NAMALWA (cell line): ENCODE results near the gene EXT2.

ENCODE experiments used
- DNase-seq: peaks from one replicate; pipeline ENCODE4 v3.0.0-alpha.2; 2015; ENCODE audit warnings: low spot score

The EXT2 gene

DNA sequence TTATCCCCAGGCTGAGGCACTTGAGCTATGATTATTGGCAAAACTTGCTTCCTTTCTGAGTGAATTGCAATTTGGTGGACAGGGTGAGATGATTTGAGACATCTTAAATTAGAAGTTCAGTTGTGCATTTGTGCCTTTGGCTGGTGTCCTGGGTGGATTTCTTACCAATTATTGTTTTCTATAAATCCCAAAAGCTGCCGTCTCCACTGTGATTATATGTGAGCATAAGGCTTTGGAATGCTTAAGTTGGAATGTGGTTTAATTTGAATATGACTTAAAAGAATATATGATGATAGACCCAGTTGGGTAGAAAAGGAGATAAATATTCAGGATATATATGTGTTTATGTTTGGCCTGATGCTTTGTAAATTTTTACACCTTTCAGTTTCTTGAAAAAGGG is 70.0 kb downstream of the EXT2 start:
- no peak for DNase-seq

- DNase-seq = no peak
Observed at GRCh38 chr11:44167046-44167445, 71.6 kb downstream of the EXT2 start.

DNA sequence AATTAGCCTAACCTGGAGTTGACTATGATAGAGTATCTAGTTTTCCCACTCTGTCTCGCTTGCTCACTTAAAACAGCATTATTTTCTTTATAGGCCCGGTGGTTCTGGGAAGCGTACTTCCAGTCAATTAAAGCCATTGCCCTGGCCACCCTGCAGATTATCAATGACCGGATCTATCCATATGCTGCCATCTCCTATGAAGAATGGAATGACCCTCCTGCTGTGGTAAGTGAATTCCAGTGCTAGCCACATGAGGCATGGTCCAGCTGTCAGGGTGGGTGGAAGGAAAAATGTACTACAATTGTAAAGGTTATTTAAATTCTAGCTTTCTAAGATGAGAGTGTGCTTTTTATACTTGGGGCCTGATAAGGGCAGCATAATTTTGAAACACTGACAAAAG is 76.0 kb downstream of the EXT2 start:
- DNase-seq = no peak

DNA sequence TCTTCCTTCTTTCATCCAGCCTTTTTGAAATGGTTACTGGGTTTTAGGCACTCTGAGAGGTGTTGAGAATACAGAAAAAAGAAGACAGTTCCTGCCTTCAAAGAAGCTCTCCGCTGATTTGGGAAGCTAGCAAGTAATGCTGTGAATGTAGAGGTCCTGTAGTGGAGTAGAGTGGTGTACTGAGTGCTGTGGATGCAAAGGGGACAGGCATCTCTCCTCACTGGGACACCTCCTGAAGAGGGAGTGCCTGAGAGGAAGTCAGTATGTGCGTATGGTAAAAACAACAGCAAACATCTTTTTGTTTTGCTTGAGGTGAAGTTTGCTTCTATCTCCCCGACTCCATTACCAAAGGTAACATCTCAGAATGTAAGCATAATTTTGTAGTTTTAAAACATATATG is 77.5 kb downstream of the EXT2 start:
- no peak for DNase-seq

GRCh38 chr11:44174842-44175241 is 79.4 kb downstream of the EXT2 start:
- no peak for DNase-seq

GRCh38 chr11:44176546-44177213 is 81.2 kb downstream of the EXT2 start:
- no peak for DNase-seq

DNA sequence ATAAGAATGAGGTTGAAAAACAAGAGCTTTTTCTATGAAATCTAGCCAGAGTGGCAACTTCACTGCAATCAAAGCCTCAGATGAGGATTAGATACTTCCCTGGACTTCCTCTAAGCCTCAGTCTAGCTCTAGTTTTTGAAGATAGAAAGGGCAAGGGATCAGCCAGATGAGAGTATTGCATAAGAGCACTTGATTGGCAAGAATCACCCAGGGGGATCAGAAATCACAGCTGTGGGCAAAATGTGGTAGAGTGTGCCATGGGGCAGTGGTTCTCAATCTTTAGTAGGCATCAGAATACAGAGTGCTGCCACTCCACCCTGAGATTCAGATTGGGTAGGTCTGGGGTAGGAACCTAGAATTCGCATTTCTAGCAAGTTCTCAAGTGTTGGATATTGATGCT is 82.4 kb downstream of the EXT2 start:
- no peak for DNase-seq

DNA sequence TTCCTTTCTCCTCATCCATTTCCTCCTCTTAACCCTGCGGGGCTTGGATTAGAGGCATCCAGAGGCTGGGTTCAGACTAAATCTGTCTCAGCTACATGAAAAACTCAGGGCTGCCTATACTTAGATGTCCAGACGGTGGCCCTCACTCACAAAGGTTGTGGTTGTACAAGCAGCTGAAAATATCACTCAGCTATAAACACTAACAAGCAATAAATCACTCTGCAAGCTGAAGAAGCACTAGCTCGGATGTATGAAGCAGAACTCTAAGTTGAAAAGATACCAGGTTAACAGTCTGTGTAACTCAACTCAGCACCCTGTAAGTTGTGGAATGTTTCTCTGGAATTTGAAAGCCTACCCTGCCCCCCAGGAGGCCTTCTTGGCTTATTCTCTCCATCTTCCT is 82.9 kb downstream of the EXT2 start:
- no peak for DNase-seq

DNA sequence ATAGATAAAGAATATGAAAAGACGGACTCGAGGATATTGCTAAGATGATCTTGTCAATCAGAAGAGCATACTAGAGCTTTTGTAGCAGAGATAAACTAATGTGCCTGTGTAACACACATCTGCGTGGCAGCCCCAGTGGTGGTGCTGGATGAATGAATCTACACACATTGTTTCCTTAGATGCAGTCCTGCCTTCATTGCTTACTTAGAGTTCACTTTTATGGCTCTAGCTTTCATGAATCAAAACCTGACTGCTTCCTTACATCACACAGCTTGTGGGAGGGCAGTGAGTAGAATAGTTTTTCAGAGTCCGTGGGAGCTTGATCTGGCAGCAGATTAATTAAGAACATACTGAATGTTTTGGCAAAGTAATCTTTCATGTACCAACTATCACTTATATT is 83.7 kb downstream of the EXT2 start:
- DNase-seq = no peak

GRCh38 chr11:44180107-44180506 is 84.6 kb downstream of the EXT2 start:
- no peak for DNase-seq

DNA sequence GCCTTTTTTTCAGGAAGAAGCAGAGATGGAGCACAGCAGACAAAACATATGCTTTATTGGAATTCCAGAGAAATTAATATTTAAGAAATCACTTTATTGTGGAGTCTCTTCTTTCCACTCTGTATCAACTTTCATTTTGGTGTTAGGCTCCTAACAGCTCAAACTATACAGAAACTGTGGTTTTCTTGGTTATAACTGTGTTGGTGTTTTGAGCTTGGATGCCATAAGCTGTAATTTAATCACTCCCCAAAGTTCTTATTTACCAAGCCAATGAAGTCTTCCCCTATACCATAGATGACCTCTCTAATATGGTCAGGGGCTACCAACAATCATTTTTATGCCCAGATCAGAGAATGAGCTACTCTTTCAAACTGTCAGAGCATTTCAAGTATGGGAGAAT is 90.0 kb downstream of the EXT2 start:
- no peak for DNase-seq

DNA sequence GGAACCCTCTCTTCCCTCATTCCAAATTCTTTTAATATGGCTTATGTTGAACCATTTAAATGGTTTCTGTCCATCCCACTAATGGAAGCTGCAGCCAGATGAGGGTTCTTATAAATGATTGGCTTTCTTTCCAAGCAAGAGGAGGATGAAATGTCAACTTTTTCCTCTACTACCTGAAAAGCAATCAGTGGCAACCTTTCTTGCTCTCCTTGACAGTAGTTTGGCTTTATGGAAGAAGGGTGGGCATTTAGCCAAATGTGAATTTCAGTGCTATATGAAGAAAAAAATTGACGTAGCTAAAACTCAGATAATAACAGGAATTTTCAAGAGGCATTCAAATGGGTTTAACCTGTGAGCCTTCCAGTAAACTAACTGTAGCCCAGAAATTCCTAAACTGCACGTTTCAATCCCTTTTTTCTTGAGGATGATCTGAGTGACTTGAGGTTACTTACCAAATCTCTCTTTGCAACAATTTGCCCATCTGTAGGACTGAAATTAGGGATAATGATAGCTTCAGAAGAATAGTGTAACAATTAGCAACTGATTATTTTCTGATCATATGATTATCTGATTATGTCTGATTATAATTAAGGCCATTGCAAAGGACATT is 90.9 kb downstream of the EXT2 start:
- no peak for DNase-seq

DNA sequence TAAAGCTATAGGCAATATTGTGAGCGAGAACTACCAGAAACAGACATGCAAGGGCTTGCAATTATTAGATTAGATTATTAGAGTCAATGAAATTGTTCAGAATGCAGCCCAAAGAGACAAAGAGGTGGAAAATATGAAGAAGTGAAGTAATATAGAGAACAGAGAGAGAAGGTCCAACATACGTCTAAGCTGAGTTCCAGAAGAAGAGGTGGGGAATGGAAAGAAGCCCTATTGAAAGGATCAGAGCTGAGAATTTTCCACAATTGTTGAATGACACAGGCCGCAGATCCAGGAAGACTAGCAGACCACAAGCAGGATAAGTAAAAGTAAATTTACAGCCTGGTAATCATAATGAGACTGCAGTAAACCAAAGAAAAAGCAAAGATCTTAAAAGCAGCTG is 93.2 kb downstream of the EXT2 start:
- no peak for DNase-seq

DNA sequence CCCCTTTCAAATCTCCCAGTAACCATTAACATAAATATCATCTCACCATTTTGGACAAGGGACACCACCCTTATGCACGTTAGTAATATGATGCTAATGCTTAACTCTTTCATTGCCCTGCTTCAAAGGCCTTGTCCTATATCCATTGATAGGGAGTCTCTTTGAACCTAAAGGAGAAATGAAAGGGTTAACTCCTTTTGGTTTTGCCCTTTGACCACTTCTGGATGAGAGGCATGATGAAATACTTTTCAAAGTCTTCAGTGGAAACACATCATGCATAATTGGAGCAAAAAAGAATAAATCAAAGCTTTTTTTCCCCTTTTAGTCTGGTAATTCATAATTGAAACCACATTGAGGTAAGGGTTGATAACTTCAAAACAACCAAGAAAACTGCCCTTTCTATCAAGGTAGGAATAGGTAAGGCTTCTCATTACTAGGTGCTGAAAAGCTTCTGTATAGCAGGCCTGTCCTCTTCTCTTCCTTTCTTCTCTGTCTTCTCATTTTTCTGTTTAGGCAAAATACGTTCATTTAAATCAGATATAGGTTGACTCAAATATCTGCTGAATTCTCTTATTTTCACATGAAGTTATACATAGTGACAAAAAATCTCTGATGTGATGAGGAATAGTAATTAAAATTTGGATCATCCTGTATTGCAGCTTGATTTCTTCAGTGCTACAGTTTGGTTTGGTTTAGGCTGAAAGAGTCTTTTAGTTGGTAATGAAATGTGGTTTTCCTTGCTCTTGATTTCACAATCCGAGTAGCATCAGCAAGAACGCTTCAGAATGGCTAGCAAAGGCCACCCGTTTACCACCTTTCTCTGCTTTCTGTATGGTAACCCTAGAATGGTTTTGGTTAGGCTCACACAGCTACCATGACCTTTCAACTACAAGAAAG is 94.8 kb downstream of the EXT2 start:
- DNase-seq = no peak

DNA sequence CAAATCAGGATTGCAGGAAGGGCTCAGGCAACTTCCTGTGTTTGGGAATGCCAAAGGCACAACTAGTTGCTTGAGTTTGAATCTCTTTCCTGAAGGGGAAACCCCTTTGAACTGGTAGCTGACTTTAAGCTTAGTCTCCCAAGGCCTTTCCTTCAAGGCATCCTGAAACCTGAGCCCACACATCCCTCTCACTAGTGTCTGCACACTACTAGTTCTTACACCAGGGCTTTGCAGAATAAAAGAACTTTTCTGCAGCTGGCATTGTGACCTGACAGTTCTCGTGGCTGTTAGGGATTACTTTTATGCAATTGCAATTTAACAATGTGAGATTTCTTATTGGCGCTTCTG is 95.4 kb downstream of the EXT2 start:
- DNase-seq = no peak

- DNase-seq = no peak
Observed at GRCh38 chr11:44191322-44192016, 96.0 kb downstream of the EXT2 start.

GRCh38 chr11:44192017-44192385 is 96.5 kb downstream of the EXT2 start:
- no peak for DNase-seq

DNA sequence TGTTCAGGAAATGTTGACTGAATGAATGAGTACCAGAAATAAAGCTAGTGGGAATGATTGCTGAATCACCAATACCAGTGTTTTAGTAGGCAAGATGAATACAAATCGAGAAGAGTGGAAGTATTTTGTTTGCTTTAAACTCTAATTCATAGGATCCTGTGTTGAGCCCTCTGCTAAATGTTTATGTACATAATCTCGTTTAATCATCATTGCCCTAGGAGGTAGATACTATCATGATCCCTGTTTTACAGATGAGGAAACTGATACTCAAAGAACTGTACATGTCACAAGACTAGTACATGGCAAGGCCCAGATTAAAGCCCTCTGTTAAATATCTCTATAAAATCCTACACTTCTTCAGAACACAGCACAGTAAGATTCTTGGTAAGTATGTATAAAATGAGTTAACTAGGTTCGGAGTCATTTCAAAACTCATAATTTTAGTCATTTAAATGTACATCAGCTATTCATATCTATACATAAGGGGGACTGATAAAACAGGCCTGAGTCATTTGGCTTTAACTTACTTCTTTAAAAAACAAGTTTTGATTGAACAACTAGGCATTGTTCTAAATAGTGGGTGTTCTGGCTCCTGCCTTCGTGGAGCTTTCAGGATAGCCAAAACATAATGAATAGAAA is 97.1 kb downstream of the EXT2 start:
- DNase-seq = no peak

DNA sequence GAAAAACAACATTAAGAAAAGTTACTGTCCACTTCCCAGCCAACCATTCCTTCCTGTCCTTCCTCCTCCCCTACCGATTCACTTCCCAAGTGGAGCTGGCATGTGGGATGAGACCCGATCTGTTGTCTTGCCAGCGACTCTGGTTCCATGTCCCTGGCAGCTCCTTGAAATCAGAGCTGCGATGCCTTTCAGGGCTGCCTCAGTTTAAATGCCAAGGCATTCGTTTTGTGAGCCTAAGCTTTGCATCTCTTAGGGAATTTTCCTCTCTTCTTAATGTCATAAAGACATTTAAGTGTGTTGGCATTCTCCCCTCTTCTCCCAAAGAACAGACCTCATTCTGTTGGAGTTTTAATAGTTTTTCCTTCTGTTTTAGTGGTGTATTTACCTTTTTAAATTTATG is 98.4 kb downstream of the EXT2 start:
- DNase-seq = no peak

DNA sequence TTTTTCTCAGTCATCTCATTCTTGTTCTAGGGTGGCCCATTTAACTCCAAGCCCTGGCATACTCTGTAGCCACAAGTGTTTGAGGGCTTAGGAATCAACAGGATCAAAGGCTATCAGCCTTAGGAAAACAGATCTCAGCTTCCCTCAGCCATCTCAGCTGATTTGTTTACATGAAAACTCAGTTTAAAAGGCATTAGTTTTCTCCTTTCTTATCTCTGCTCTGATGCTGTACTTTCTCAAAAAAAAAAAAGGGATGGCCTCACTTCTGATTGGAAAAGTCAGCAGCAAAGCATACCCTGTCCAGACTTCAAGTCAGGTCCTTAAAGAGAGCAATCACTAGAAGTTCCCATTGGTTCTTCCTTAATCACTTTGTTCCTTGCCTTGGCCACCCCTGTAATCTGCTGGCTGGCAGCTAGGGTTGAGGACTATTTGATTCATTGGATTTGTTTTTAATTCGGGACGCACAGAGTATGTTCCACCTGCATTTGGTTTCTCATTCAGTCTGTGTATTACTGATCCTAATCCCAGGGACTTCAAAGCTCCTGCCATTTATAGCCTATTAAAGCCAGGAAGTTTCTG is 102.8 kb downstream of the EXT2 start:
- no peak for DNase-seq

GRCh38 chr11:44199298-44199697 is 103.8 kb downstream of the EXT2 start:
- no peak for DNase-seq

GRCh38 chr11:44199816-44200215 is 104.3 kb downstream of the EXT2 start:
- no peak for DNase-seq
